Pancreas (tissue), 10 donors: ENCODE data around the gene DNAJB2. TPM values are rescaled to one million over a fixed set of nuclear protein-coding genes. Genes with fewer than 3 reads are reported as not detected.
A peak's percentile ranks its signal among the peaks of the same experiment; 100 is the strongest.

Source experiments
- ATAC-seq, 4 donors: fragments of 200-7000 bp; cut with Tn5 transposase; one replicate each; pipeline versions ENCODE4 v1.8.0 to v1.9.1; 2020; ENCODE audit warnings: mild to moderate bottlenecking in 4 of 4, moderate library complexity in 4 of 4
- DNase-seq, 6 donors: peaks; one replicate each; pipeline ENCODE4 v3.0.0-alpha.2; 2020
- FAIRE-seq: peaks from 2 replicates; lab custom pipeline; 2012; peaks lifted over from hg19 to GRCh38; lab: Jason Lieb, UNC
- H3K27ac ChIP-seq, 4 donors: fragments of 200-600 bp; sonication (generic); 1 replicate in 3 of 4; 2 replicates in 1 of 4; pipeline versions ENCODE4 v1.5.0 to v1.8.0; 2020
- H3K27me3 ChIP-seq, 4 donors: fragments of 200-600 bp; one replicate each; pipeline ENCODE4 v1.8.0; 2021
- H3K36me3 ChIP-seq, 3 donors: fragments of 200-600 bp; sonication (generic) in 1 of 3; one replicate each; pipeline versions ENCODE4 v1.5.0 to v1.8.0; 2020 to 2021
- H3K4me1 ChIP-seq, 3 donors: fragments of 200-600 bp; one replicate each; pipeline ENCODE4 v1.8.0; 2021
- H3K4me3 ChIP-seq, 4 donors: fragments of 200-600 bp; sonication (generic) in 2 of 4; one replicate each; pipeline versions ENCODE4 v1.5.0 to v1.8.0; 2020 to 2021
- H3K9me3 ChIP-seq, 4 donors: fragments of 200-600 bp; one replicate each; pipeline ENCODE4 v1.8.0; 2021
- CTCF ChIP-seq, 4 donors: fragments of 200-600 bp; sonication (generic) in 3 of 4; IDR thresholded peaks; one replicate each; pipeline versions ENCODE4 v1.5.0 to v1.8.0; 2021; ENCODE audit warnings: antibody characterized with exemption in 4 of 4
- WGBS, 2 donors: extraction: QIAGEN DNeasy Blood & Tissue Kit; methylation state at CpG; one replicate each; pipeline ENCODE4 v1.1.7; 2013; 5-methylcytosine and 5-hydroxymethylcytosine counted together
- intact Hi-C, 3 donors: fragments of 100-400 bp; cut with DNase I; formaldehyde crosslinking; loops; one replicate each; pipeline versions ENCODE4 v1.11.1 to v1.14.2; 2022
- polyA plus RNA-seq, 2 donors: library from polyadenylated mRNA; stranded (reverse); fragments of 200-250 nt; gene quantifications; one replicate each; pipeline ENCODE4 v1.2.3, GENCODE V29; 2013
- total RNA-seq, 6 donors: library from RNA; stranded (reverse); fragmentation: NEBNext Ultra II Directional in 4 of 6; extraction: Animal tissue kit (Norgen Biotek cat#: 25700) in 4 of 6; gene quantifications; one replicate each; pipeline versions ENCODE4 v1.2.1 to v1.2.4, GENCODE V29; 2021 to 2023
- donor health status: healthy with polysubstance abuse.
- donor health status: DM: no; HTN: no; CAD: no; lungs with moderate emphysema.
- donor health status: DM: no; HTN: no; CAD: no.
- donor health status: control.
- donor health status: control.
- donor health status: Bipolar disorder and iron deficiency.
- donor health status: DM: yes; HTN: yes; CAD: no.
- donor health status: DM: no; HTN: no; CAD: no.
- donor health status: DM: no; HTN: no; CAD: no.
- donor health status: DM: yes; HTN: yes; CAD: no.

Gene DNAJB2
- total and polyA plus RNA-seq, 8 donors = 44.5 to 96.3 (median 63.0) TPM

GRCh38 chr2:219266886-219267285, 12.3 kb upstream of the DNAJB2 start:
- Histone ChIP-seq H3K4me1 (no peaks in the 10 kb centered on the region), H3K36me3 (no peaks in the 10 kb centered on the region), H3K27ac (no peak overlapping the region), H3K4me3 (no peak overlapping the region), H3K27me3 (no peaks in the 10 kb centered on the region), H3K9me3 (no peaks in the 10 kb centered on the region)
- FAIRE-seq = no peak
- no peak for TF ChIP-seq CTCF (IDR thresholded peaks at IDR 0.05)
- DNase-seq = no peak
- intact Hi-C loops = no loop called here
- WGBS, 2 donors = 83 to 100% methylated on average over 1 of the region's 1 CpG
- no peak for ATAC-seq

- 85 to 86% methylated on average over 2 of the region's 2 CpGs for WGBS, 2 donors
- no peaks in the 10 kb centered on the region for H3K4me1 ChIP-seq
- intact Hi-C loops = no loop called here
- ATAC-seq (no peak), FAIRE-seq (no peak), DNase-seq (no peak)
- H3K36me3 ChIP-seq = no peaks in the 10 kb centered on the region
- no peaks in the 10 kb centered on the region for H3K9me3 ChIP-seq
- H3K27ac ChIP-seq = no peak overlapping the region
- no peaks in the 10 kb centered on the region for H3K27me3 ChIP-seq
- no peak overlapping the region for H3K4me3 ChIP-seq
- no peak for TF ChIP-seq CTCF (IDR thresholded peaks at IDR 0.05)
Measured at GRCh38 chr2:219268294-219268693, 10.9 kb upstream of the DNAJB2 start.

GRCh38 chr2:219269362-219270054, 9.7 kb upstream of the DNAJB2 start:
- 33 to 34% methylated on average over 8 of the region's 8 CpGs for WGBS, 2 donors

GRCh38 chr2:219270055-219270372, 9.2 kb upstream of the DNAJB2 start:
- intact Hi-C loops = no loop called here
- Histone ChIP-seq H3K9me3 (no peaks in the 10 kb centered on the region), H3K4me1 (no peaks in the 10 kb centered on the region), H3K36me3 (no peaks in the 10 kb centered on the region), H3K27ac (no peak overlapping the region), H3K4me3 (no peak overlapping the region), H3K27me3 (no peaks in the 10 kb centered on the region)
- WGBS, 2 donors = 78 to 90% methylated on average over 5 of the region's 5 CpGs
- no peak for ATAC-seq
- TF ChIP-seq CTCF (IDR thresholded peaks at IDR 0.05) = no peak
- no peak for DNase-seq
- FAIRE-seq = no peak

More at GRCh38 chr2:219269362-219270054, 9.7 kb upstream of the DNAJB2 start:
- H3K4me1 ChIP-seq = no peaks in the 10 kb centered on the region
- ATAC-seq = peak; percentile 72 to 91 (median 72)
- no peaks in the 10 kb centered on the region for H3K36me3 ChIP-seq
- H3K9me3 ChIP-seq = no peaks in the 10 kb centered on the region
- peak; percentile 56 to 76 (median 68) for DNase-seq
- intact Hi-C loops = no loop called here
- H3K27ac ChIP-seq = no peak overlapping the region
- H3K27me3 ChIP-seq = no peaks in the 10 kb centered on the region
- no peak overlapping the region for H3K4me3 ChIP-seq
- TF ChIP-seq CTCF (IDR thresholded peaks at IDR 0.05) = no peak
- no peak for FAIRE-seq

GRCh38 chr2:219271021-219271420, 8.1 kb upstream of the DNAJB2 start:
- intact Hi-C loops = no loop called here
- no peak for TF ChIP-seq CTCF (IDR thresholded peaks at IDR 0.05)
- FAIRE-seq = no peak

More at GRCh38 chr2:219271021-219271420, 8.1 kb upstream of the DNAJB2 start:
- Histone ChIP-seq H3K27ac (no peak overlapping the region), H3K36me3 (no peaks in the 10 kb centered on the region), H3K27me3 (no peaks in the 10 kb centered on the region), H3K4me3 (no peak overlapping the region), H3K9me3 (no peaks in the 10 kb centered on the region), H3K4me1 (no peaks in the 10 kb centered on the region)
- ATAC-seq (no peak), DNase-seq (no peak)
- WGBS, 2 donors = 70 to 74% methylated on average over 2 of the region's 2 CpGs
